ENCODE measurements around the gene G6PC2.
A peak's percentile ranks its signal among the peaks of the same experiment; 100 is the strongest.
"Not testable (repeated sequence)": the region's sequence is repeated elsewhere in the genome, so short reads cannot be mapped to it uniquely, and the experiment has no call there.

Gene G6PC2

DNA sequence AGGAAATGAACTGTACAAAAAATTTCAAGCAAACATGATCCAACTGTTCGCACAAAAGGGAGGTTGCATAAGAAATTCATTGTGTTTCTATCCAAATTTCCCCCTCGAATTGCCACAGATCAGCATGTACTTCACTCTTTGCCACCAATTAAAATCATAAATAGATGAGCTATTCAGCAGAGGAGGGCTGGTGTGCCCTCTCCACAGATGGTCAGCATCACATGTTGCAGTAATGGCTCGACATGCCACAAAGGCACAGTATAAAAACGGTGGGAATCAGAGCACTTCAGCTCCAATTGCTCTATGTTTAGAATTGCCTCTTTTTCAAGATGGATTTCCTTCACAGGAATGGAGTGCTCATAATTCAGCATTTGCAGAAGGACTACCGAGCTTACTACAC lies at the start of gene G6PC2:
Gene G6PC2 (plus strand): TSS at position 289 of the 400 bp plus-strand sequence. CDS start 41 bp downstream, at position 330.
- DNase-seq (ENCODE audit: low spot score): no peak

GRCh38 chr2:168851674-168852320 lies 49.3 kb upstream of the G6PC2 start:
- DNase-seq (ENCODE audit: low spot score): no peak

GRCh38 chr2:168852481-168852880 lies 48.6 kb upstream of the G6PC2 start:
- DNase-seq (ENCODE audit: low spot score): no peak

- no peak for DNase-seq (ENCODE audit: low spot score)
Measured at GRCh38 chr2:168853471-168853870, 47.6 kb upstream of the G6PC2 start.

DNA sequence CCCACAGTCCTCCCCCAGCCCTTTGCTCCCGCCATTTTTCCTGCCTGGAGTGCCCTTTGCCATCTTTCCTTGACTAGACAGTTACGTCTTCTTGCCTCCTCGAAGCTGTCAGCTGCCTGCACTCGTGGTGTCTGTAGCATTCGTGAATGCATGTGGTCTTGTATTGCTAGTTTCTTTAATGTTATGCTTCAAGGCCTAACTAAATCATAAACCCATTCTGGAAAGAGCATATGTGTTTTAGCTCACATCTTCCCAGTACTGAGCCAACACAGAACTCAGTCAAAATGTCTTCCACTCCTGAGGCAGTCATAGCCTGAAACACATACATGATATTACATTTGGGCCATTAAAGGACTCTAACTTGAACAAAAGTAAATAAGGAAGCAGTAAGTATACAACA lies 46.4 kb upstream of the G6PC2 start:
- DNase-seq (ENCODE audit: low spot score): no peak

- DNase-seq (ENCODE audit: low spot score): no peak
Measured at GRCh38 chr2:168855601-168856000, 45.5 kb upstream of the G6PC2 start.

GRCh38 chr2:168858146-168858545 lies 42.9 kb upstream of the G6PC2 start:
- DNase-seq (ENCODE audit: low spot score): no peak

DNA sequence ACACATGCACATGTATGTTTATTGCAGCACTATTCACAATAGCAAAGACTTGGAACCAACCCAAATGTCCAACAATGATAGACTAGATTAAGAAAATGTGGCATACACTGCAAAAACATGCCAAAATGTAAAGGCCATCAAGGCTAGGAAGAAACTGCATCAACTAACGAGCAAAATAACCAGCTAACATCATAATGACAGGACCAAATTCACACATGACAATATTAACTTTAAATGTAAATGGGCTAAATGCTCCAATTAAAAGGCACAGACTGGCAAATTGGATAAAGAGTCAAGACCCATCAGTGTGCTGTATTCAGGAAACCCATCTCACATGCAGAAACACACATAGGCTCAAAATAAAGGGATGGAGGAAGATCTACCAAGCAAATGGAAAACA lies 33.9 kb upstream of the G6PC2 start:
- not testable (repeated sequence) for DNase-seq (ENCODE audit: low spot score)

GRCh38 chr2:168870369-168870768 lies 30.7 kb upstream of the G6PC2 start:
- not testable (repeated sequence) for DNase-seq (ENCODE audit: low spot score)

DNA sequence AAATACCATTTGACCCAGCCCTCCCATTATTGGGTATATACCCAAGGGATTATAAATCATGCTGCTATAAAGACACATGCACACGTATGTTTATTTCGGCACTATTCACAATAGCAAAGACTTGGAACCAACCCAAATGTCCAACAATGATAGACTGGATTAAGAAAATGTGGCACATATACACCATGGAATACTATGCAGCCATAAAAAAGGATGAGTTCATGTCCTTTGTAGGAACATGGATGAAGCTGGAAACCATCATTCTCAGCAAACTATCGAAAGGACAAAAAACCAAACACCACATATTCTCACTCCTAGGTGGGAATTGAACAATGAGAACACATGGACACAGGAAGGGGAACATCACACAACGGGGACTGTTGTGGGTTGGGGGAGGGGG lies 30.3 kb upstream of the G6PC2 start:
- not testable (repeated sequence) for DNase-seq (ENCODE audit: low spot score)

DNA sequence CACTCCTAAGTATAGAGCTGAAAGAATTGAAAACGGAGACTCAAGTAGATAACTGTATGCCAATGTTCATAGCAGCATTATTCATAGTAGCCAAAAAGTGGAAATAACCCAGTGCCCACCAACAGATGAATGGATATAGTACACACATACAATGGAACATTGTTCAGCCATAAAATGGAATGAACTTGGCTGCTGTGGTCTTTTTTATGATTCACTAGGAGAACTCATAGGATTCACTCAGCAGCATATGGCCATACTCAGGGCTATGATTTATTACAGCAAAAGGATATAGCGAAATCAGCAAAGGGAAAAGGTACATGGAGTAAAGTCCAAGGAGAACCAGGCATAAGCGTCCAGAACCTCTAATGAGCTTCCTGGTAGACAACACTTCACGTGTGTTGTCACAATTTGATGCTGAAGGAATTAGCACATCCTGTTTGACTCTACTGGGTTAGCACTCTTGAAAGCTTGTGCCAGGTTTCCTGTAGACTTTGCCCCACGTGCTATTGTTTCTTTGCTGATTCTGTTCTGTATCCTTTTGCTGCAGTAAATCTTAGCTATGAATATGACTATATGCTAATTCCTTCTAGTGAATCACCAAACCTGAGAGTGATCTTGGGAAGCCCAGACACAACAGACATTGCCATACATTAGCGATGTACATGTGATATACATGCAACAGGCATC lies 26.6 kb upstream of the G6PC2 start:
- no peak for DNase-seq (ENCODE audit: low spot score)

- not testable (repeated sequence) for DNase-seq (ENCODE audit: low spot score)
Measured at GRCh38 chr2:168882163-168882562, 18.9 kb upstream of the G6PC2 start.

DNA sequence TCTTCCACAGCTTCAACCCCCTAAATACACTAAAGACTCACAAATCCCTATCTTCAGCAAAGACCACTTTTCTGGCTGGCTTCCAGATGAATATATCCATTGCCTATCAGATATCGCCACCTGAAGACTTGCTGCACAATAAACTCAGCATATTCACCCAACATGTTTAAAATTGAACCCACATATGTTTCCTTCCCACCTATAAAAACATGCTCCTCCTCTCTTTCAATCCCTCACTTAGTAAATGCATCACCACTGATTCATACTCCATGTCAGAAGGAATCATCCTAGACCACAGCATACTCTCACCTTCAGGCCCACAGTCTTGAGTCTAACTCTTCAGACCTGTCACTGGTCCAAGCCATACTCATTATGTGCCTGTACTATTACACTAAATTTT lies 16.1 kb upstream of the G6PC2 start:
- no peak for DNase-seq (ENCODE audit: low spot score)

DNA sequence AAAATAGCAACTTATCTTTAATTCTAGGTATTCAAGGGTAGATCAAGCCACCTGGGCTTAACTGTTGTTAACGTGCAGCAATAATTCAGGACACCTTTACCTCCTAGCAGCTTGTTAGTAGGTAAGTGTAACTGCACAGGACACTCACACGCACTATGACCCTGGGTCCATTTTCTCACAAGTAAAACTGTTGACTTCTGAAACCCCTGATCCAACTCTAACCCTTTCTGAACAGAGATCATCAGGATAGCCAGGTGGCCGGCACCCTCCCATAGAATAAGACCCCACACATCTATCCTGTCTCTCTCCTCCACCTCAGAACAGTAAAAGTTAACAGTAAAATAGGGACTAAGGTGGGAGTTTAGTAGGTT lies 11.5 kb upstream of the G6PC2 start:
- peak; percentile 20 for DNase-seq (ENCODE audit: low spot score)

DNA sequence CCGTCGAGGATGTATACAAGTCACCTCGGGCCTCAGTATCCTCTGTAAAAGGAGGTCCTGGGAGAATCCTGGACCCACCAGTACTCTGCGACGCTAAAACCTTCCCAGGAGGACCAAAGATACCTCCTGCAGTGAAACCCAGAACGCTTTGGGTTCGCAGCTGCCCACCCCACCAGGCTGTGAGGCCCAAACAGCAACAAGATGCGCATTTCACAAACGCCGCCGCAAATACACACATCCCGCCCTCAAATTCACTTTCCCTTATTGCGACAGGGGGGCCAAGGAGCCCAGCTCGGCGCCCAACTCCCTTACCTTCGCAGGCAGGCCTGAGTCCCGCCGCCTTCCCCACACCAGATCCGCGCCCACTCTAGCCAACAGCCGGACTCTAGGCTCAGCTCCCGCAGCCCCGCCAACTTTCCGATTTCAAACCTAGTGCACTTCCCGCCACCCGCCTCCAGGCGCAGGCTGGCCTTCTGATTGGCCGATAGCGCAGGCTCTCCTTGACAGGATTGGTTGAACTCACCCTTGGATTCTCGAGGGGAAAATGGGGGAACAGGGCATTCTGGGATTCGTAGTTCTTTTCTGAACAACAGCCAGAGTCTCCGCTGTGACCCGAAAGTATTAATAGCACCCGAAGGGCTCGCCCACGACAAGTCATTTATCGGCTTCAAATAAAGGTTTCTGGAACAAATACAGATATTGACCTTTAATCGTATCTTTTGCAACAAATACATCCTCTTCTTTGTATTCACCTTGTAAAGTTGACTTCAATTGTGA lies 10.9 kb upstream of the G6PC2 start, which contains the start of gene SPC25:
Gene SPC25 (minus strand): TSS at position 425 of the 777 bp plus-strand sequence. CDS start 911 bp downstream, outside the sequence.
- DNase-seq (ENCODE audit: low spot score): peak; percentile 98

GRCh38 chr2:168892327-168892726 lies 8.8 kb upstream of the G6PC2 start:
- no peak for DNase-seq (ENCODE audit: low spot score)

GRCh38 chr2:168894101-168894500 lies 7.0 kb upstream of the G6PC2 start:
- no peak for DNase-seq (ENCODE audit: low spot score)

DNA sequence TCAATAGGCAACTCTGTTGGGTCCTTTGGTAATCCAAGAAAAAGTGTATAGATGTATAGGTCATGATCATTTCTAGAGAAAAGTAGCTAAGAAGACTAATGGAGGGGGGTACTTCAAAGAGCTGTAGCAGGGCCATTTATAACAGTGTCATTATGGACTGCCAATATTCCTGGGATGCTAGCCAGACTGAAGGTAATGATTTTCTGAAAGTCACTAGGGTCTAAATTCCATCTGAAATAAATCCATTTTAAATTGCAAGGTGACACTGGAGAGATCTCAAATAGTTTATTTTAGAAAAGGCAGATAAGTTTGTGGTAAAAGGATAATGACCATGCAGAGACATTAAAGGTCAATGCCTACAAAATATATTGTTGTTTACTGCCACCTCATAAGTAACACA lies 6.4 kb upstream of the G6PC2 start:
- DNase-seq (ENCODE audit: low spot score): no peak

GRCh38 chr2:168895771-168896170 lies 5.3 kb upstream of the G6PC2 start:
- DNase-seq (ENCODE audit: low spot score): no peak

DNA sequence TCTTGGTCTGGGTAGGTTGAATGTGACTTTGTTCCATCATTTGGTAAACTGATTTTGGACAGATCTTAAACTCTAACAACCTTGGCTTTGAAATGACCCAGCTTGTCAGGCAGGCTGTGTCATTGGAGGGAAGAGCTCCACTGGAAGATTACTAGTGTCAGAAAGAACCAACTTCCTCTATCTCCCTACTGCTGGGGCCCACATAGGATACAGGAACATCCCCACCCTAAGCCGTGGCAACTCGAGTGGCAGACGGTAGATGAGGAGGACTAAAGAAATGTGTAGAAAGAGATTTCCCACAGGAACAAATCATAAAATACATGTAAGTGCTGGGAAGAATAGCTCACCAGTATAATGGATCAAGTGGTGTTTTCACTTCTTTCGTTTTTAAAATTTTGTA lies 4.3 kb upstream of the G6PC2 start:
- DNase-seq (ENCODE audit: low spot score): no peak

GRCh38 chr2:168897449-168897848 lies 3.6 kb upstream of the G6PC2 start:
- no peak for DNase-seq (ENCODE audit: low spot score)

DNA sequence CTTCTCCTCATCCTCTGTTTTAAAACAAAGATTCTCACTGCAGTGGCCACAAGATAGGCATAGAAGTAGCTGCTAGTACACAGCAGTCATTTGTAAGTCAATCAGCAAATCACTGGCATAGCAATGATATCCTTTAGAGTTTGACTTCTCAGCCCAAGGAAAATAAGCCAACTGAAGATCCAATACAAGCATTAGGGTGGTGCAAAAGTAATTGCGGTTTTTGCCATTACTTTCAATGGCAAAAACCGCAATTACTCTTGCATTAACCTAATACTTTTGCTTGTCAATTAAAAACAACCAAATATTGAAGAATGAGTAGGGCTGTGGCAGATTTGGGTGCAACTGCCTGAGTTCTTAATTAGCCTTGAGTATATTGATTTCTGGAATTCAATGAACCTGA lies 2.8 kb downstream of the G6PC2 start:
- no peak for DNase-seq (ENCODE audit: low spot score)

- DNase-seq (ENCODE audit: low spot score): no peak
Measured at GRCh38 chr2:168904358-168904757, 3.3 kb downstream of the G6PC2 start.

Data from NAMALWA (cell line).